HUDEP-2 (cell line): ENCODE measurements around the gene FMOD.

Source experiments
- DNase-seq, 76 experiments: peaks; one replicate each; lab custom pipeline; 2025; ENCODE audit not compliant: unreplicated experiment in 76 of 76; lab: John Stamatoyannopoulos, UW

Gene FMOD

GRCh38 chr1:203351037-203351625, at the start of gene FMOD:
FMOD (minus strand) TSS chr1:203351122; CDS start chr1:203348270, 2,852 bp downstream.
- peak in 3 of 76 experiments; percentile 3 to 12 (median 8) for DNase-seq

DNA sequence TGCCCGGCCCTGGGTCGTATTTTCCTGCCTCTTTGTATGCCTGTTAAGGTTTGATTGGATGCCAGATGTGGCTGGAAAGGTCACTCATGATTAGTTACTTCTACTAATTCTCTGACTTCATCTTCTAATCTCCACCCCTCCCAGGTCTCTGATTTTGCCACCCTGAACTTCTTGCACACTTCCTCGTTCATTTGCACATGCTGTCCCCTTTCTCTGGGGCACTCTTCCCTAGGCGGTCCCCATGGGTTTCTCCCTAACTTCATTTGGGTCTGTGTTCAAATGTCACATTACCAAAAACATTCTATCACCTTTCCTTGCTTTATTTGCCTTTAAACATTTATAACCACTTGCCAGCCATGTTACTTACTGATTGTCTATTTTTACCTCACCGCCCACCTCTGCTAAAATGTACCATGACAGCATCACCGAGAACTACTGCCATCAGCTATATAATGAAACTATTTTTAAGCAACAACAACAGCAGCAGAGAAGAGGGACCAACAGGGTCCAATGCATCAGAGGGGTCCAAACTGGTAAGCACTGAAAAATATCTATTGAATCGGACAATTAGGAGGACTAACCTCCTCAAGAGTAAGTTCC, 45.8 kb upstream of the FMOD start:
- no peak for DNase-seq

GRCh38 chr1:203395751-203396150, 44.8 kb upstream of the FMOD start:
- DNase-seq: no peak

- no peak for DNase-seq
Measured at GRCh38 chr1:203390298-203390697, 39.4 kb upstream of the FMOD start.

DNA sequence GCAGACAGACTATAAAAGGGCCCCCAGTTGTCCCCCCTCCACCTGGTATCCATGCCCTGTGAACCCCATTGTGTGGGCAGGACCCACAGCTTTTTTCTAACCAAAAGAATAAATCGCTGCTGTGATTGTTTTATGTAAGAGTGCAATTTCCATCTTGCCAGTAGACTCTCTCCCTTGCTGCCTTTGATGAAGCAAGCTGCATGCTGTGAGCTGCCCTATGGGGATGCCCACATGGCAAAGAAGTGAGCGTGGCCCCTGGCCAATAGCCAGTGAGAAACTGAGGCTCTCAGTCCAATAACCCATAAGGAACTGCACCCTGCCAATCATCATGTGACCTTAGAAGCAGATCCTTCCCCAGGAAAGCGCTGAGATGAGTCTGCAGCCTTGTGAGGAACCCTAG, 37.8 kb upstream of the FMOD start:
- no peak for DNase-seq

DNA sequence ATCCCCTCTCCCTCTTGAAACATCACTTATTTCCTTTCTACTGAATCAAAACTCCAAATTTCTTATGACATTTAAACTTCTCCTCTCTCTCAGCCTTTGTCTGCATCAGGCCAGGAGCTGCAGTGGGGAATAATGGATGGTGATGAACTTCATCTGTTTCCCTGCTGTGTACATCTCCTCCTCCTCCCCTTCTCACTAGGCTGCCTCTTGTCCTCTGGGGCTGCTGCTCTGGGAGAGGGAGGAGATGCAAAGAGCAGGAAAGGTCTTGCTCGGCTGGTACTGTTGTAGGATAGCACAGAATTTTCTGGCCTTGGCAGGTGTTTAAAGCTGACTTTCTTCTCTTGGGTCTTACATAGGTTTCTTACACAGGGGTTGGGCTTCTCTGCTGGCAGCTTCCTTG, 31.1 kb upstream of the FMOD start:
- no peak for DNase-seq

- no peak for DNase-seq
Measured at GRCh38 chr1:203381151-203381751, 30.3 kb upstream of the FMOD start.

- DNase-seq: no peak
Measured at GRCh38 chr1:203380420-203381150, 29.7 kb upstream of the FMOD start.

- no peak for DNase-seq
Measured at GRCh38 chr1:203379825-203380224, 28.9 kb upstream of the FMOD start.

- DNase-seq: no peak
Measured at GRCh38 chr1:203378556-203379245, 27.8 kb upstream of the FMOD start.

DNA sequence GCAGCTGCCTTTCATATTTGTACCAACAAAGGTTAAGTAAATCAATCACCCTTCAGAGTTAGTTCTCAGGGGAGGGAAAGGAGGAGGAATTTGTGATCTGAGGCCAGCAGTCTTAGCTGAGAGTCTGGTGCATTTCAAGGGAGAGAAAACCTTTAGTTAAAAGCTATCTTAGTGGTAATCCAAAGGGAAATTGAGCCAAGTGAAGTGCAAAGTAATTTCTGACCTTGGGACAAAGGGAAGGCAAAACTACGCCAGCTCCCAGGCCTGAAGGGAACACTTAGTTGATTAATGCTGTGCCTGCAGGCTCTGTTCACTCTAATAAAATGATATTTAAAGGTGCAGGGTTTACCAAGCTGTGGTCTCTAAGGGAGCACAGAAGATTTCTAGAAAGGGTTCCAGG, 23.1 kb upstream of the FMOD start:
- no peak for DNase-seq

- no peak for DNase-seq
Measured at GRCh38 chr1:203373002-203373401, 22.1 kb upstream of the FMOD start.

DNA sequence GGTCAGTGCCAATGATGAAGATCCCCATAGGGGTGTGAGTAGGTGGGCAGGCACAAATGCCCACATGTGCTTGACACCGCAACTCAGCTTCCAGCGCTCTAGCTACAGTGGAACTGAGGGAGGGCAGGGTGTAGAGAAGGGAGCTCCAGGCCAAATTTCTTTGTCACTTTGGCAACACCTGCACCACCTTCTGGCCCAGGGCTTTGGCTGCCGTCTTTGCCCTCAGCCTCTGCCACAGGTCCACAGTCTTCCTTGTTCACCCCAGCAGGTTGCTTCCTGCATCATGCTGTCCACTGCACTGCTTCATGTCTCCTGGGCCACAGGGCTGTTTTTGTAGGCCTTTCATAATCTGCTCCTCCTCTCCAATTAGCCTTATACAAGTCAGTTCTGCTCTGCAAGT, 20.4 kb upstream of the FMOD start:
- DNase-seq: no peak

DNA sequence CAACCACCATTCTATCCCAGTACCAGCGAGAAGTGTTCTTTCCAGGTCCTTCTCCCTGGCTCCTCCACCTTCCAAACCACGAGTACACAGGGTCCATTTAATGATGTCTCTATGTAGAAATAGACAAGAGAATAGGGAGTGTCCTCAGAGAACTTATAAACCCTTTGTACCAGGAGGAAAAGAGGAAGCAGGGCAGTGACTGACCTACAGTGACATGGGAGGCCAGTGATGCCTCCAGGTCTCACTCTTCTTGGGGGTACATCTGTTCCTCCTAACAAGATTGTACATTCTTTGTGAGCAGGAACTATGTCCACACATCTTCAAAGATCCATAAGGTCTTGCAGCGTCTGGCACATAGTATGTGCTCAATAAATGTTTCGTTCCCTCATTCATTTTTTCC, 18.7 kb upstream of the FMOD start:
- DNase-seq: no peak

GRCh38 chr1:203368624-203369451, 17.9 kb upstream of the FMOD start:
- no peak for DNase-seq

- DNase-seq: no peak
Measured at GRCh38 chr1:203367057-203367456, 16.1 kb upstream of the FMOD start.

DNA sequence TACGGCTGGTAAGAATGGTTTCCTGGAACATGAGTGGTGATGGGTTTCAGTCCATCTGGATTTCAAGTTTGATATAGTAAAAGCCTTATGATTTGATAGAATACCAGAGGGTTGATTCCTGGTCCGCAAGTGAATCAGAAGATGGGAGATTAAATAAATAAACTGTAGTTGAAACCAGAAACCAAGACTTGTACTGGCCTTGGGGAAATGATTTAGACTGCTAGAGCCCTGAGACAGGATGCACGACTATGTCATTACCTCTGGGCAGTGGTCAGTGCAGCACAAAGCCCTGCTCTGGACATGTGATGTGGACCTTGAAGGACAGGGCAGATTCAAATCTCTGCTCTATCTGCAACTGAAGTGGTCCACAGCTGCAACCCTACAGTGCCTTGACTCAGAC, 15.6 kb upstream of the FMOD start:
- no peak for DNase-seq

- no peak for DNase-seq
Measured at GRCh38 chr1:203364806-203365205, 13.9 kb upstream of the FMOD start.

GRCh38 chr1:203364094-203364801, 13.3 kb upstream of the FMOD start:
- DNase-seq: no peak

DNA sequence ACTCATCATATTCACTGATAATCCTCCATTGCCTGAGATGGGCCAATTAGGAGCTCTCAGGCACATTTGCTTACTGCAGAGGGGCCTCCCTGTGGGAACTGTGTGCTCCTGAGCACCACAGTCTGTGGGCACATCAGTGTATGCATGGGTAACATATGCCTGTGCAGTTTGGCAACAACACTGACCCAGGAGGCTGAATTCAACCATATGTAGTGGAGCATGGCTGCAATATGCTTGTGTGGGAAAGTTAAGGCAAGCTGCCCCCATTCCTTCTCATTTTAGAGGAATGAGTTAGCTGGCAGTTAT, 11.8 kb upstream of the FMOD start:
- DNase-seq: no peak
